Mammary epithelial cell (primary cell): ENCODE data around the gene RGPD4.

Experiments used
- EZH2 ChIP-seq: IDR thresholded peaks from 2 replicates; pipeline ENCODE4 v1.6.1; 2012; ENCODE audit warnings: low read length, inconsistent platforms, borderline replicate concordance
- TF ChIP-seq, protein P1 (sequence below), 2 donors: IDR thresholded peaks in 1 of 2; conservative IDR thresholded peaks in 1 of 2; 2 replicates each; pipeline ENCODE4 v1.5.1; 2011 to 2012; ENCODE audit warnings: inconsistent platforms in 2 of 2, low read length in 2 of 2, mild to moderate bottlenecking in 2 of 2, control low read depth in 1 of 2, low read depth in 1 of 2; ENCODE audit not compliant: insufficient read depth in 1 of 2; ENCODE audit errors: extremely low read depth in 1 of 2

DNA sequence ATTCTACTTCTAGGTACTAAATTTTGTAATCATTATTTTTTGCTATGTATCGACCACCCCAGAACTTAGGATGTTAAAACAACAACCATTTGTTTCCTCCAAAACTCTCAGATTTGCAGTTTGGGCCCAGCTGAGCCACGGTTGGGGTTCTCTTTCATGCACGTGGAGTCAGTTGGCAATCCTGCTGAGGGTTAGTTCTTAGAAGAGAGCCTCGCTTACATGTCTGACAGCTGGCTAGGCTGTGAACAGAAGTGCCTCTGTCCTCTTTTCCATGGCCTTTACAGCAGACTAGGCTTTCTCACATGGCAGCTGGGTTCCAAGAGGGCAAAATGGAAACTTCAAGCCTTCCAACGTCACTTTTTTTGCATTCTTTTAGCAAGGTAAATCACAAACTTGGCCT lies 9.3 kb upstream of the RGPD4 start:
- TF ChIP-seq, protein P1, sequence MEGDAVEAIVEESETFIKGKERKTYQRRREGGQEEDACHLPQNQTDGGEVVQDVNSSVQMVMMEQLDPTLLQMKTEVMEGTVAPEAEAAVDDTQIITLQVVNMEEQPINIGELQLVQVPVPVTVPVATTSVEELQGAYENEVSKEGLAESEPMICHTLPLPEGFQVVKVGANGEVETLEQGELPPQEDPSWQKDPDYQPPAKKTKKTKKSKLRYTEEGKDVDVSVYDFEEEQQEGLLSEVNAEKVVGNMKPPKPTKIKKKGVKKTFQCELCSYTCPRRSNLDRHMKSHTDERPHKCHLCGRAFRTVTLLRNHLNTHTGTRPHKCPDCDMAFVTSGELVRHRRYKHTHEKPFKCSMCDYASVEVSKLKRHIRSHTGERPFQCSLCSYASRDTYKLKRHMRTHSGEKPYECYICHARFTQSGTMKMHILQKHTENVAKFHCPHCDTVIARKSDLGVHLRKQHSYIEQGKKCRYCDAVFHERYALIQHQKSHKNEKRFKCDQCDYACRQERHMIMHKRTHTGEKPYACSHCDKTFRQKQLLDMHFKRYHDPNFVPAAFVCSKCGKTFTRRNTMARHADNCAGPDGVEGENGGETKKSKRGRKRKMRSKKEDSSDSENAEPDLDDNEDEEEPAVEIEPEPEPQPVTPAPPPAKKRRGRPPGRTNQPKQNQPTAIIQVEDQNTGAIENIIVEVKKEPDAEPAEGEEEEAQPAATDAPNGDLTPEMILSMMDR (conservative IDR thresholded peaks at IDR 0.05 in 1 of 2, IDR thresholded peaks at IDR 0.05 in 1 of 2; ENCODE audit: extremely low read depth in 1 of 2, insufficient read depth in 1 of 2, low read depth in 1 of 2, low read length in 2 of 2): no peak
- no peak for TF ChIP-seq EZH2
